HepG2 (cell line): ENCODE measurements around the gene CYSRT1. TPM values are rescaled to one million over a fixed set of nuclear protein-coding genes. Genes with fewer than 3 reads are reported as not detected.

ENCODE experiments used
- ATF7 ChIP-seq, 2 experiments: fragments of 450-650 bp in 1 of 2; sonication (generic) in 1 of 2; formaldehyde crosslinking in 1 of 2; IDR thresholded peaks; 2 replicates each; pipeline versions ENCODE4 v1.4.0 to v1.6.1; 2016 to 2020; ENCODE audit warnings: antibody characterized with exemption in 1 of 2, mild to moderate bottlenecking in 1 of 2, missing genetic modification reagents in 1 of 2
- ELF4 ChIP-seq: sonication (generic); formaldehyde crosslinking; IDR thresholded peaks from 2 replicates; pipeline ENCODE4 v1.5.0; 2020; ENCODE audit warnings: missing genetic modification reagents, mild to moderate bottlenecking, moderate library complexity, borderline replicate concordance
- HNF4G ChIP-seq, 2 experiments: sonication (generic) in 1 of 2; formaldehyde crosslinking in 1 of 2; IDR thresholded peaks; 2 replicates each; pipeline versions ENCODE4 v1.4.0 to v1.6.1; 2011 to 2020; ENCODE audit warnings: borderline replicate concordance in 2 of 2, low read depth in 2 of 2, mild to moderate bottlenecking in 2 of 2, low read length in 1 of 2, missing genetic modification reagents in 1 of 2, moderate library complexity in 1 of 2
- MED1 ChIP-seq: sonication (generic); formaldehyde crosslinking; IDR thresholded peaks from 2 replicates; pipeline ENCODE4 v1.4.0; 2020; ENCODE audit warnings: missing genetic modification reagents
- MED13 ChIP-seq: sonication (generic); formaldehyde crosslinking; IDR thresholded peaks from 2 replicates; pipeline ENCODE4 v1.5.0; 2020; ENCODE audit warnings: missing genetic modification reagents
- NR2C2 ChIP-seq: sonication (generic); formaldehyde crosslinking; IDR thresholded peaks from 2 replicates; pipeline ENCODE4 v1.4.0; 2020; ENCODE audit warnings: missing genetic modification reagents, mild to moderate bottlenecking, moderate library complexity, borderline replicate concordance
- RBAK ChIP-seq: sonication (generic); formaldehyde crosslinking; IDR thresholded peaks from 2 replicates; pipeline ENCODE4 v1.5.1; 2020; ENCODE audit warnings: mild to moderate bottlenecking, missing genetic modification reagents
- RFXAP ChIP-seq: sonication (generic); formaldehyde crosslinking; IDR thresholded peaks from 2 replicates; pipeline ENCODE4 v1.4.0; 2020; ENCODE audit warnings: missing genetic modification reagents, borderline replicate concordance
- SRSF4 ChIP-seq: fragments of 200-400 bp; formaldehyde crosslinking; IDR thresholded peaks from one replicate; pipeline ENCODE4 v1.6.1; 2018; ENCODE audit warnings: mild to moderate bottlenecking, low read depth, low read length, moderate library complexity; ENCODE audit not compliant: poor library complexity, severe bottlenecking
- TAF1 ChIP-seq: sonication (generic); formaldehyde crosslinking; IDR thresholded peaks from 2 replicates; pipeline ENCODE4 v1.4.0; 2020; ENCODE audit warnings: missing genetic modification reagents
- TFE3 ChIP-seq: IDR thresholded peaks from 2 replicates; pipeline ENCODE4 v1.6.1; 2016
- TGIF2 ChIP-seq: IDR thresholded peaks from 2 replicates; pipeline ENCODE4 v1.6.1; 2016; ENCODE audit warnings: control low read depth, missing compliant biosample characterization
- U2AF1 ChIP-seq: fragments of 200-400 bp; formaldehyde crosslinking; optimal IDR thresholded peaks from 2 replicates; pipeline ENCODE3; 2017; ENCODE audit warnings: mild to moderate bottlenecking, low read depth, low read length
- ZFP41 ChIP-seq: sonication (generic); formaldehyde crosslinking; IDR thresholded peaks from 2 replicates; pipeline ENCODE4 v1.4.0; 2020; ENCODE audit warnings: mild to moderate bottlenecking, missing genetic modification reagents, borderline replicate concordance
- ZFX ChIP-seq: sonication (generic); formaldehyde crosslinking; IDR thresholded peaks from 2 replicates; pipeline ENCODE4 v1.4.0; 2020; ENCODE audit warnings: mild to moderate bottlenecking, low read depth, missing genetic modification reagents, moderate library complexity
- ZNF547 ChIP-seq: sonication (generic); formaldehyde crosslinking; IDR thresholded peaks from 2 replicates; pipeline ENCODE4 v1.5.1; 2020; ENCODE audit warnings: mild to moderate bottlenecking, missing genetic modification reagents
- ZNF550 ChIP-seq: sonication (generic); formaldehyde crosslinking; IDR thresholded peaks from 2 replicates; pipeline ENCODE4 v1.4.0; 2020; ENCODE audit warnings: mild to moderate bottlenecking, missing genetic modification reagents, borderline replicate concordance
- ZNF556 ChIP-seq: sonication (generic); formaldehyde crosslinking; IDR thresholded peaks from 2 replicates; pipeline ENCODE4 v1.4.0; 2020; ENCODE audit warnings: mild to moderate bottlenecking, missing genetic modification reagents, borderline replicate concordance
- ZNF740 ChIP-seq: sonication (generic); formaldehyde crosslinking; IDR thresholded peaks from 2 replicates; pipeline ENCODE4 v1.4.0; 2020; ENCODE audit warnings: missing genetic modification reagents
- ZNF883 ChIP-seq: sonication (generic); formaldehyde crosslinking; IDR thresholded peaks from 2 replicates; pipeline ENCODE4 v1.5.1; 2020; ENCODE audit warnings: mild to moderate bottlenecking, missing genetic modification reagents; ENCODE audit errors: not compliant biosample characterization
- polyA plus RNA-seq, 8 experiments: library from polyadenylated mRNA; depleted of rRNA in 3 of 8; stranded (reverse) in 7 of 8; unstranded in 1 of 8; fragments of >200 nt; fragmentation: Illumina TruSeq in 4 of 8; extraction: Trizol in 4 of 8; gene quantifications; 2 replicates each; pipeline versions ENCODE4 v1.2.1 to v1.2.3, GENCODE V29; 2011 to 2016; ENCODE audit warnings: low read depth in 4 of 8, missing spikeins in 1 of 8, mixed read lengths in 1 of 8; ENCODE audit not compliant: insufficient read depth in 1 of 8
- total RNA-seq, 5 experiments: library from RNA; depleted of rRNA; stranded (reverse); fragments of >200 nt; fragmentation: Illumina TruSeq; extraction: Trizol; gene quantifications; 2 replicates each; pipeline ENCODE4 v1.2.3, GENCODE V29; 2016; ENCODE audit warnings: low read depth in 1 of 5
- TF ChIP-seq, protein P1 (sequence below): sonication (generic); formaldehyde crosslinking; IDR thresholded peaks from 2 replicates; pipeline ENCODE4 v1.4.0; 2020; ENCODE audit warnings: missing genetic modification reagents, mild to moderate bottlenecking, borderline replicate concordance
- TF ChIP-seq, protein P2 (sequence below): IDR thresholded peaks from 2 replicates; pipeline ENCODE4 v1.6.1; 2016; ENCODE audit warnings: mild to moderate bottlenecking

CYSRT1 gene
- total and polyA plus RNA-seq, 2 of the 13 experiments (the other 11 are each of a cell fraction or from before 2014, with no cell fraction given): 1.5 to 2.1 TPM

DNA sequence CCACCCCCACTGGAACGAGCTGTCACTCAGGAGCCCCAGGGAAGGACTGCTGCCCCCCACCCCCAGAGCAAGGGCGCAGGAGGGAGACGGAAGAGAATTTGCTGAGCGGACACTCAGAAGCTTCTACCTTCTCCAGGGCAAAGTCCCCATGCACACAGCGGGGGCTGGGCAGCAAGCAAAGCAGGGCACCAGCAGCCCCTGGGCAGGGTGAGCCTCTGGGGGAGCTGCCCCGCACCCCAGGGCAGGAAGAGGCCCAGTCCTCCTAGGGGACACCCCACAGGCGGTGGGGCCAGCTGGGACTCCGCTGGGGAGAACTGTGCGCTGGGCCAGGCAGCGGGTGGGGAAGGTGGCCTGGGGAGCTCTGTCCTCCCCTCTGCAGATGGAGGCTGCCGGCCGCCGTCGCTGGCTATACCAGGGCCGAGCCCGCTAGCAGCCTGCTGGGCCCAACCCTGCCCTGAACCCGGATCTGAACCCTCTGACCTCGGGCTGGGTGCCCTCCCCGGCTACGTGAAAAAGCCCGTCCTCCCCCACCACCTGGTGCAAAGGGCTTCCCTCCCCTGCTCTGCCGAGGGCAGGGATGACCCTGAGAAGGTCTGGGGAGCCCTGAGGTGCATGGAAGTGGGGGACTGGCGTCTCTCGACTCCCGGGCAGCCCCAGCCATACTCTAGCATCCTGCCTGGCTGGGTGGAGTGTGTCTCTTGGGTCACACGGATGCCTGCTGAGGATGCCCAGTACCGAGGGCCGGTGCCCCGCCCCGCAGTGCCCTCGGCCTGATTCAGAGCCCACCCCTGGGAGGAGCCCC lies 5.1 kb downstream of the CYSRT1 start (continued):
- TF ChIP-seq, protein P1, sequence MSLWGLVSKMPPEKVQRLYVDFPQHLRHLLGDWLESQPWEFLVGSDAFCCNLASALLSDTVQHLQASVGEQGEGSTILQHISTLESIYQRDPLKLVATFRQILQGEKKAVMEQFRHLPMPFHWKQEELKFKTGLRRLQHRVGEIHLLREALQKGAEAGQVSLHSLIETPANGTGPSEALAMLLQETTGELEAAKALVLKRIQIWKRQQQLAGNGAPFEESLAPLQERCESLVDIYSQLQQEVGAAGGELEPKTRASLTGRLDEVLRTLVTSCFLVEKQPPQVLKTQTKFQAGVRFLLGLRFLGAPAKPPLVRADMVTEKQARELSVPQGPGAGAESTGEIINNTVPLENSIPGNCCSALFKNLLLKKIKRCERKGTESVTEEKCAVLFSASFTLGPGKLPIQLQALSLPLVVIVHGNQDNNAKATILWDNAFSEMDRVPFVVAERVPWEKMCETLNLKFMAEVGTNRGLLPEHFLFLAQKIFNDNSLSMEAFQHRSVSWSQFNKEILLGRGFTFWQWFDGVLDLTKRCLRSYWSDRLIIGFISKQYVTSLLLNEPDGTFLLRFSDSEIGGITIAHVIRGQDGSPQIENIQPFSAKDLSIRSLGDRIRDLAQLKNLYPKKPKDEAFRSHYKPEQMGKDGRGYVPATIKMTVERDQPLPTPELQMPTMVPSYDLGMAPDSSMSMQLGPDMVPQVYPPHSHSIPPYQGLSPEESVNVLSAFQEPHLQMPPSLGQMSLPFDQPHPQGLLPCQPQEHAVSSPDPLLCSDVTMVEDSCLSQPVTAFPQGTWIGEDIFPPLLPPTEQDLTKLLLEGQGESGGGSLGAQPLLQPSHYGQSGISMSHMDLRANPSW (CRISPR knock-in tag): peak; percentile 91; the same call in 1 of the 2 replicates
- TF ChIP-seq ZNF556 (CRISPR knock-in tag): no peak; the same call in 1 of the 2 replicates
- TF ChIP-seq RFXAP (CRISPR knock-in tag): no peak
- TF ChIP-seq MED13 (CRISPR knock-in tag): no peak
- TF ChIP-seq ZFP41 (CRISPR knock-in tag): no peak
- TF ChIP-seq, protein P2, sequence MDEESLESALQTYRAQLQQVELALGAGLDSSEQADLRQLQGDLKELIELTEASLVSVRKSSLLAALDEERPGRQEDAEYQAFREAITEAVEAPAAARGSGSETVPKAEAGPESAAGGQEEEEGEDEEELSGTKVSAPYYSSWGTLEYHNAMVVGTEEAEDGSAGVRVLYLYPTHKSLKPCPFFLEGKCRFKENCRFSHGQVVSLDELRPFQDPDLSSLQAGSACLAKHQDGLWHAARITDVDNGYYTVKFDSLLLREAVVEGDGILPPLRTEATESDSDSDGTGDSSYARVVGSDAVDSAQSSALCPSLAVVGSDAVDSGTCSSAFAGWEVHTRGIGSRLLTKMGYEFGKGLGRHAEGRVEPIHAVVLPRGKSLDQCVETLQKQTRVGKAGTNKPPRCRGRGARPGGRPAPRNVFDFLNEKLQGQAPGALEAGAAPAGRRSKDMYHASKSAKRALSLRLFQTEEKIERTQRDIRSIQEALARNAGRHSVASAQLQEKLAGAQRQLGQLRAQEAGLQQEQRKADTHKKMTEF (CRISPR knock-in tag): no peak
- TF ChIP-seq ZNF550 (CRISPR knock-in tag): no peak
- TF ChIP-seq TGIF2 (CRISPR knock-in tag): no peak
- no peak for TF ChIP-seq ZNF883
- peak; percentile 46; the same call in 1 of the 2 replicates for TF ChIP-seq TAF1
- TF ChIP-seq ZNF547 (CRISPR knock-in tag): no peak
- peak; percentile 98 for TF ChIP-seq NR2C2
- TF ChIP-seq RBAK (CRISPR knock-in tag): no peak
- no peak for TF ChIP-seq ATF7 (IDR thresholded peaks at IDR 0.05)
- TF ChIP-seq ATF7 (CRISPR knock-in tag; IDR thresholded peaks at IDR 0.05): no peak
- peak; percentile 20; the same call in 1 of the 2 replicates for TF ChIP-seq ZNF740 (CRISPR knock-in tag)
- TF ChIP-seq SRSF4: no peak
- peak; percentile 48; the same call in 1 of the 2 replicates for TF ChIP-seq HNF4G (IDR thresholded peaks at IDR 0.05; ENCODE audit: borderline replicate concordance, low read depth, low read length)
- peak; percentile 83; the same call in 1 of the 2 replicates for TF ChIP-seq HNF4G (CRISPR knock-in tag; IDR thresholded peaks at IDR 0.05; ENCODE audit: borderline replicate concordance, low read depth)
- peak; percentile 70 for TF ChIP-seq ZFX (CRISPR knock-in tag)
- no peak for TF ChIP-seq ELF4 (CRISPR knock-in tag)
- TF ChIP-seq MED1 (CRISPR knock-in tag): peak; percentile 48; the same call in 1 of the 2 replicates
- no peak for TF ChIP-seq TFE3 (CRISPR knock-in tag)
- peak; percentile 69 for TF ChIP-seq U2AF1
